ENCODE data around the gene TSC22D2. TPM values are rescaled to one million over a fixed set of nuclear protein-coding genes. Genes with fewer than 3 reads are reported as not detected.

The TSC22D2 gene
- total and polyA plus RNA-seq, 2 of the 4 experiments (the other 2 are of a cell fraction), result 12.2 to 20.5 TPM

DNA sequence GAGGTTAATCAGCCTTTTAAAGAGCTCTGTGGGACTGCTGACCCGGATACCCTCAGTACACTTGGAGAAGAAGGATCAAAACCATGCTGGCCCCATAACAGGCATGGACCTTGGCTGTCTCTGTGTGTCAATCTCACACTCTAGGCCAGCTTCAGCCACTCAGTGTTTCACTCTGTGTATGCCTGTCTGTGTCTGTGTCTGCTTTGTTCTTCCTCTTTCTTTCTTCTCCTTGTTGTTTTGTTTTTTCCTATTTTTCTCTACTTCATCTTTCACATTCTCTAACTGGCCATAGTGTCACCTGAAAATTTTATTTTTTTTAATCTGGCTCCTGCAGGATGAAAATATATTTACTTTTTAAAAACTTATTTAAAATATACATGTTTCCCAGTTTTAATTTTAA, 87.1 kb downstream of the TSC22D2 start:
- 71% methylated on average over 1 of the region's 1 CpG; no CpG with 5 or more reads in 1 of the 2 experiments for WGBS, 2 experiments (ENCODE audit: extremely low coverage in 2 of 2, insufficient read length in 1 of 2)
- H2BK120ac ChIP-seq (ENCODE audit: low read depth, low read length), result peak overlapping the region; percentile 61; the same call in 1 of the 2 replicates
- peak overlapping the region; percentile 73; the same call in 1 of the 2 replicates for H3K23ac ChIP-seq (ENCODE audit: low read depth, low read length)
- H3K4me3 ChIP-seq (ENCODE audit: insufficient read depth, low read depth, low read length), result no peak overlapping the region
- H3K9me3 ChIP-seq (ENCODE audit: control insufficient read depth, insufficient read depth, low read length), result no peaks in the 10 kb centered on the region
- H4K20me1 ChIP-seq (ENCODE audit: insufficient read depth, low read length), result no peaks in the 10 kb centered on the region
- peak overlapping the region; percentile 43 for H2AK9ac ChIP-seq (replicated peaks; ENCODE audit: low read depth, low read length, poor library complexity)
- CTCF ChIA-PET, result interaction anchor here (0.6 to 1.2 kb wide), 6 partner anchors 10 to 275 kb away, joined by 3 to 4 read pairs (median 3); no protein-coding TSS in a partner anchor
- H3K9me1 ChIP-seq (ENCODE audit: insufficient read depth, low read length), result no peaks in the 10 kb centered on the region
- dilution Hi-C loops (cut with HindIII; ENCODE audit: low sequenced_read_pairs, unreplicated experiment) (no loop called here), intact Hi-C loops (cut with micrococcal nuclease) (loop anchor here (1.0 kb wide), 2 partner anchors 83 to 268 kb away; no protein-coding TSS in a partner anchor), in situ Hi-C loops (cut with MboI; ENCODE audit: low sequenced_read_pairs) (loop anchor here (5.0 kb wide), 1 partner anchor 268 kb away; no protein-coding TSS in a partner anchor)
- no peak overlapping the region for H3K56ac ChIP-seq (ENCODE audit: extremely low read depth, insufficient read depth, low read length)
- H3K36me3 ChIP-seq (ENCODE audit: control insufficient read depth, insufficient read depth, low read length), result no peaks in the 10 kb centered on the region
- no peak overlapping the region for H4K5ac ChIP-seq (ENCODE audit: low read depth, low read length)
- H2BK15ac ChIP-seq (ENCODE audit: low read depth, low read length), result peak overlapping the region; percentile 53; the same call in 1 of the 3 replicates
- H2BK5ac ChIP-seq (ENCODE audit: low read depth, low read length, poor library complexity, severe bottlenecking), result peak overlapping the region; percentile 14
- H4K91ac ChIP-seq (ENCODE audit: insufficient read depth, low read depth, low read length), result peak overlapping the region; percentile 7; the same call in 1 of the 2 replicates
- no peak for TF ChIP-seq NFE2L2 (IDR thresholded peaks at IDR 0.05; ENCODE audit: low read depth, low read length)
- no peak for TF ChIP-seq CEBPB (IDR thresholded peaks at IDR 0.05; ENCODE audit: low read depth, low read length)
- TF ChIP-seq RCOR1 (IDR thresholded peaks at IDR 0.05; ENCODE audit: insufficient replicate concordance, low read length), result no peak
- TF ChIP-seq FOS (IDR thresholded peaks at IDR 0.05; ENCODE audit: low read depth, low read length), result no peak
- TF ChIP-seq MAZ (IDR thresholded peaks at IDR 0.05; ENCODE audit: borderline replicate concordance, low read depth, low read length), result no peak
- peaks cover 3 to 10% of the 10 kb centered on the region in 2 experiments; a peak in 2 of 4 replicates for H3K79me1 ChIP-seq (ENCODE audit: low read depth in 1 of 2, low read length in 2 of 2)
- no peak overlapping the region for H3K27ac ChIP-seq (ENCODE audit: insufficient read depth, low read length)
- peaks cover 2% of the 10 kb centered on the region; the same call in 1 of the 2 replicates for H3K4me1 ChIP-seq (ENCODE audit: control insufficient read depth, insufficient read depth, low read length)
- H4K8ac ChIP-seq (ENCODE audit: low read depth in 2 of 2, low read length in 2 of 2), result peak overlapping the region in 1 of 2 experiments; percentile 31; a peak in 2 of 4 replicates
- no peaks in the 10 kb centered on the region for H3K27me3 ChIP-seq (ENCODE audit: control insufficient read depth, insufficient read depth, low read length)
- H3K4ac ChIP-seq (ENCODE audit: low read depth, low read length), result peak overlapping the region; percentile 59
- H2BK20ac ChIP-seq (ENCODE audit: low read depth, low read length), result peak overlapping the region; percentile 70; the same call in 1 of the 2 replicates
- peak overlapping the region; percentile 59 for H3K14ac ChIP-seq (replicated peaks; ENCODE audit: low read depth, low read length)
- POLR2A ChIA-PET (ENCODE audit: unreplicated experiment), result interaction anchor here (0.7 kb wide), 2 partner anchors 86 to 148 kb away, joined by 3 to 4 read pairs; no protein-coding TSS in a partner anchor
- no TSS peak for BruUV-seq (replicated peaks)
- H2AFZ ChIP-seq (replicated peaks; ENCODE audit: low read length, poor library complexity), result peak overlapping the region; percentile 79
- peak overlapping the region; percentile 73 for H3K9ac ChIP-seq (ENCODE audit: low read depth, low read length)
- H3K4me2 ChIP-seq (ENCODE audit: low read depth, low read length), result 0 out of 2 replicates have a peak overlapping the region, but pooled peaks have one; percentile 34
- H2AK5ac ChIP-seq (ENCODE audit: low read depth, low read length), result peak overlapping the region; percentile 32
- DNase-seq, result peak; percentile 11
- peak; percentile 70; the same call in 1 of the 2 replicates for ATAC-seq (ENCODE audit: low read depth)
- H3K18ac ChIP-seq (ENCODE audit: low read depth, low read length), result peak overlapping the region; percentile 87
